TTC549 (cell line): ENCODE measurements around the gene MGST1.
"Not testable (repeated sequence)": the region's sequence is repeated elsewhere in the genome, so short reads cannot be mapped to it uniquely, and the experiment has no call there.

Experiments used
- FAIRE-seq: peaks from 2 replicates; lab custom pipeline; 2012; peaks lifted over from hg19 to GRCh38; lab: Jason Lieb, UNC

The MGST1 gene

DNA sequence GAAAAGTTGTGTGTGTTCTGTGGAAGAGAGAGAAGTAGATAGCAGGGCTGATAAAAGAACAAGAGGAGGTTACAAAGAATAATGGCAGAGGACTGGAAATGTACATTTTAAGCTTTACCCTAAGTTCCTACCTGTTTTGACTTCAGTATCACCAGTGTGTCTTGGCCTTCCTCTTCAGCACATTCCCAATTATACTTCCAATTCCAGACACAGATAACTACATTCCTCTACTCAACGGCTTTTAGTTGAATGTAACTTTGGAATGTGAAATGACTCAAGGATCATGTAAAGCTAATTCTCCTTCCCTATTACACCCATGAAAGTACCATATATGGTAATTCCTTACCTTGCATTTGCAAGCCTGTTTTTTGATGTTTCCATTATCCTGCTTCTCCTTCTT, 5.0 kb downstream of the MGST1 start:
- FAIRE-seq = no peak

DNA sequence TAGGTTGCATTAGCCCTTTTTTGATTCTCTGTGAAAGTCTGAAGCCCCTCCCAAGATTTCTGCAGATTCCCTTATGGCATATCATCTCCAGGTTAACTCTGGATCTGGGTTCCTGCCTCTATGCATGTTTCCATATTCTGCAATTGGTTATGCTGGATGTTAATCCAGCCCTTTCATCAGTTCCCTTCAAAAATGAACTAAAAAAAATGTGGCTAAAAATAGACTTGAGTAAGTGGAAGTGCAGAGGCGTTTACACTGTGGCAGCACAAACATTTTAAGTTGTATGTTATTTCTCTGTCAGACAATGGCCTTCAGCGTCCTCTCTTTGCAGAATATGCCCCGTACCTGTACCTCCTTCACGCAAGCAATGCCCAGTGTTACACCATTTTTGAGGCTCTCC, 11.4 kb downstream of the MGST1 start:
- FAIRE-seq = no peak

DNA sequence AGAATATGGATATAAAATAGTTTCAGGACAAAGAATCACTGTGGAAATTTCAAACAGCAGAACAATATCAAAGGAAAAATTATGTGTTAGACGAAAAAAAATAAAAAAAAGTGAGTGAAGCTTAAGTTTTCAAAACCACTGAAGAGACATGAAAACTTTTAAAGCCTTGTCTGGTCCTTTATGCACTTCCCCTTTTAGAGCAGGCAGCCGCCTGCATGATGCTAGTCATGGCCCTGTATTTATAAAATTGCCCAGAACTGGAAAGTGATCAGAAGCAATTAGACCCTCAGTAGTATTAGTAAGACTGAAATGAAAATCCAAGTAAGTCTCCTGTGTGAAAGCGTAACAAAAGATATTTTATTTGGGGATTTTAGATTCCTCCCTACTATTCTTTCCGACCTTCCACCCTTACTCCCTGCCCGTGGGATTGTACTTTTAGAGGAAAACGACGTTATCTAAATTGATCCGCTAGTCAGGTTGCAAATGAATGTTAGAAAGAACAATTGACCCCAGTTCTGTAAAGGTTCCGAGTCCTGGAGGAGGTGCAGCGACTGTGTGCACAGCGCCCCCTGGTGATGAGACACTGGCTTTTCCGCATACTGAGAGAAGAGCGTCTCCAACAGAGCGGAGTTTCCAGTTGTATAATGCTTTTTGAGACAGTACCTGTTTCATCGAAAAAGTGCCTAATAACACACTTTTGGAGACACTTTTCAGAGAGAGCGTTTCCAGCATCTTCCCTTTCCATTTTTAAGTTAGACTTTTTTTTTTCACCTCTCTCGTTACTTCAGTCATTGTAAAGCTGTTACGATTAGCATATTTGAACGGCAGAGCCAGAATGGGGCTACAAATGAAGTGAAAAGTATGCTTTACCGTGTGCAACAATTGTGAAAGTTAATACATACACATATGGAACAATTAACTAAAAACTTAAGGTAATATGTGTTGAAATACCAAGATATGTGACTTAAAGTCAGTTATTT, 12.4 kb downstream of the MGST1 start:
- no peak for FAIRE-seq

DNA sequence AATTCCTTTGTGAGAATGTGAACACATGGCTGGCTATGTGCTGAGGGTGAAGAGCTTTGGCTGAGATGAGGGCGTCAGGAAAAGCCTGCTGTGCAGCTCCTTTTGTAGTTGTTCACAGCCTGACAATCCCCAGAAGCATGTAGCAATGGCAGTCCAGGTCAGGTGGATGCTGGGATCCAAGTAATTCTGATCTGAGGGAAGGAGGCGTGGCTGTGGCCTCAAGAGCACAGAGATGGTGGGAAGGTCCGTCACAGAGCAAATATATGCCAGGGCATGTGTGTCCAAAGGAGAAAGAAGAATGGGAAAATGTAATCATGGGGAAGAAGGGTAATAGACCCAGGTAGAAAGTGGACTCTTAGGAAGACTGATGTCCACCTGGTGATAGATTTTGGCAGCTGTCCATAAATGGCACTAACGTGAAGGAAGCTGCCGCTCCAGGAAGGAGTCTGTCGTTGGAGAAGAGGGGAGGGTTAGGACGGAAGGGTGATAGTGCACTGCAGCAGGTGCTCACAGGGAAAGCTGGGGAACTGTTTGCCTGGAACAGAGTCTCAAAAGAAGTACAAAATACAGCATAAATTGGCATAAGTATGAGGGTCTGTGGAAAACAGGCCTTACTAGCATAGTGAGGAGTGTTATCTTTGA, 13.8 kb downstream of the MGST1 start:
- FAIRE-seq = no peak

DNA sequence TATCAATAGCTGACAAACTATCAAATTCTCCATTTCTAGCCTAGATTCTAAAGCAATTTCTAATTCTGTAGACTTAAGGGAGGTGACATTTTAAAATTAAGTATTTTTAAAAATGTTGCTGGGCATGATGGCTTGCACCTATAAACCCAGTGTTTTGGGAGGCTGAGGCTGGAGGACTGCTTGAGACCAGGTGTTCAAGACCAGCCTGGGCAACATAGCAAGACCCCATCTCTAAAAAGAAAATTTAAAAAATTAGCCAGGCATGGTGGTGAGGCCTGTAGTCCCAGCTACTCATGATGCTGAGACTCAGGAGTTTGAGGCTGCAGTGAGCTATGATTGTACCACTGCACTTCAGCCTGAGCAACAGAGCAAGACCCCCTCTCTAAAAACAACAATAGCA, 15.1 kb downstream of the MGST1 start:
- FAIRE-seq = no peak

DNA sequence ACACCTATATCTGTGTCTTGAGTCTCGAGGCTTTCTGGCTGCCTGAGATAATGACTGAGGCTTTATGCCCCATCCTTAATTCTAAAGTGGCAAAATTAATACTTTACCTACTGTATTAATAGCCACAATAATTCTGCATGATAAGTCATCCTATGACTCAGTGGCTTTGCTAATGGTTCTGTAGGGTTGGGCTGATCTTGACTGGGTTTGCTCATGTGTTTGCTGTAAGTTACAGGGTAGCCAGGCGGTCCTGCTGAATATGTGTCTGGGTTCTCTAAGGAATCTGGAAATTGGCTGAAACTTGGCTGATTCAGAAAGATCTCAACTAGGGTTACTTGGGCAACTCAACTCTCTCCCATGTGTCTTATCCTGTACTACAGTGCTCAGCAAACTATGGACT, 21.7 kb downstream of the MGST1 start:
- no peak for FAIRE-seq

DNA sequence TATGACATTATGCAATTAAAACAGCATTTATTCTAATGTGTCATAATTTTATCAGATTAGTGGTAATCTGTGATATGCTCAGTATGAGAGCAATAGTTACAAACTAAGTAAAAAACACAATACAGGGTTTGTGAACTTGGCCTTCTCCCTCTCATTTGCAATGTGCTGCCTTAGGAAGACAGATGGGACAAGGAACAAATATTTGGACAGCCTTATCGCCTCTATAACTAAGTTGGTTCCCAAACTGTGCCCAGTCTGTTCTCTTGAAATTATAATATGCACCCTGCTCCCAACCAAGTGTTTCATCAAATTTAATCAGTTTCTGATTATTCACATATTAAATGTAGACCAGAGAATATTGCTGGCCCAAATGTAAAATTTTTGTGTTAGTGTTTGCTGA, 22.7 kb downstream of the MGST1 start:
- no peak for FAIRE-seq

DNA sequence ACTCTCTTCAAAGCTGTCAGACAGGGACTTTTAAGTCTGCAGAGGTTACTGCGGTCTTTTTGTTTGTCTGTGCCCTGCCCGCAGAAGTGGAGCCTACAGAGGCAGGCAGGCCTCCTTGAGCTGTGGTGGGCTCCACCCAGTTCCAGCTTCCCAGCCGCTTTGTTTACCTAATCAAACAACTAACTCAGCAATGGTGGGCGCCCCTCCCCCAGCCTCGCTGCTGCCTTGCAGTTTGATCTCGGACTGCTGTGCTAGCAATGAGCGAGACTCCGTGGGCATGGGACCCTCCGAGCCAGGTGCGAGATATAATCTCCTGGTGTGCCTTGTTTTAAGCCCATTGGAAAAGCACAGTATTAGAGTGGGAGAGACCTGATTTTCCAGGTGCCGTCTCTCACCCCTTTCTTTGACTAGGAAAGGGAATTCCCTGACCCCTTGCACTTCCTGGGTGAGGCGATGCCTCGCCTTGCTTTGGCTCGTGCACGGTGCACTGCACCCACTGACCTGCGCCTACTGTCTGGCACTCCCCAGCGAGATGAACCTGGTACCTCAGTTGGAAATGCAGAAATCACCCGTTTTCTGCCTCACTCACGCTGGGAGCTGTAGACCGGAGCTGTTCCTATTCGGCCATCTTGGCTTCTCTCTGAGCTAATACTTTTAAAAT, 35.3 kb downstream of the MGST1 start:
- not testable (repeated sequence) for FAIRE-seq

DNA sequence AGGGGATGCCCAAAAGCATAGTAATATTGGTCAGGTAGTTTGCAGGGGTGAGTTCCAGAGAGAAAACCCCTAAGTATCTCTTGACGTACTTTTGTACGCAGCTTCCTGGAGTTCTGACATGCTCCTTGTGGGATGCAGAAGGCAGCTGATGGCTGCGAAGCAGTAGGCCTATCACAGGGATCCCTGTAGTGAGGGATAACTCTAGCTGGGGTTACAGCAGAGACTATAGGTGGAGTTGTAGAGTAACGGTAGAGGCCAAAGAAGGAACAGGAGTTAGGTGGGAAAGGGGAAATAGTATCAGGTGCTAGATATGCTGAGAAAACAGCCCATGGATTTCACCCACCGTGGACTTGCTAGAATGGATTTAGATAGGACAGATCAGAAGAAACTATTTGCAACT, 37.3 kb downstream of the MGST1 start:
- FAIRE-seq = no peak

DNA sequence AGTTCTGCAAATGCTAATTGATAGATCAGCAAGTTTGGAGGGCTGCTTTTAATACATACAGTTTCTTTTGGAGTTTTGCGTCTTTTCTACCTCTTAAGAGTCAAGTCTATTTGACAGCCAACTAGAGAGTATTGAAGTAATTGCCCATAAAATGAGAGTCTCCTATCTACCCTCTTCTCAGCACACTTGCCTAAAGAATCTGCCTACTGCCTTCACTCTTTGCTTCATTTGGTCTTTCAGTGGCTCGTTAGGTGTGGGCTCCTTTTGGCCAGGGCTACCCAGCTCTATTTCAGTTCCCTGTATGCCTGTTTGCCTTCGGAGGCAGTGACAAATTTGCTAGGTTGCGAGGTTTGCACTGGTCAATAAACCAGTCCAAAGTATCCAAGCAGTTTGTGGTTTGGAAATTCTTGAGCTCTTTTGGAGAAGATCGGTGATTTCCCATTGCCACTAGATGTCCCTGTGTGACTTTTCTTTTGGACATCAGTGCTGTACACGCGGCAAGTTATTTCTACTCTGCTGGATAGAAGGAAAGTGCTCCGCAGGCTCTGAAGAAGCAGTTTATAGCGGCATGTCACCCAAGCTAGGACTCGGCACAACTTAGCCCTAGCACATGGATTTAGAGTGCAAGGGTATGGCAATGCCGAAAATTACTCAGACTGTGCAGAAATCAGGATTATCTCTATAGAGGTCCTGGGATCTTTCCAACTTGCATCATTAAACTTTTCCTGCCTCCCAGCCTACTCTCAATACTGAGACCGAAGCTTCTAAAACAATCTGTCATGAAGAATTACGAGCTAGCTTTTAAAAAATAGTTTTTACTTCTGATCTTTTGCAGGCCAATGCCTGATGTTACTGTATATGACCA, 38.6 kb downstream of the MGST1 start:
- FAIRE-seq = no peak

DNA sequence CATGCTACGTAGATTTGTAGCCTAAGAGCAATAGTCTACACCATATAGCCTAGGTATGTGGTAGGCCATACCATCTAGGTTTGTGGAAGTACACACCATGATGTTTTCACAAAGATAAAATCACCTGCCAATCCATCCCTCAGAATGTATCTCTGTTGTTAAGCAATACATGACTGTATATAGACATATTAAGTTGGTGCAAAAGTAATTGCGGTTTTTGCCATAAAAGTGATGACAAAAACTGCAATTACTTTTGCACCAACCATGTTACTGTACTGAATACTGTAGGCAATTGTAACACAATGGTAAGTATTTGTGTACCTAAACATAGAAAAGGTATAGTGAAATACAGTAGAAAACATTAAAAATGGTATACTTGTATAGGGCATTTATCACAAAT, 40.5 kb downstream of the MGST1 start:
- FAIRE-seq = no peak

DNA sequence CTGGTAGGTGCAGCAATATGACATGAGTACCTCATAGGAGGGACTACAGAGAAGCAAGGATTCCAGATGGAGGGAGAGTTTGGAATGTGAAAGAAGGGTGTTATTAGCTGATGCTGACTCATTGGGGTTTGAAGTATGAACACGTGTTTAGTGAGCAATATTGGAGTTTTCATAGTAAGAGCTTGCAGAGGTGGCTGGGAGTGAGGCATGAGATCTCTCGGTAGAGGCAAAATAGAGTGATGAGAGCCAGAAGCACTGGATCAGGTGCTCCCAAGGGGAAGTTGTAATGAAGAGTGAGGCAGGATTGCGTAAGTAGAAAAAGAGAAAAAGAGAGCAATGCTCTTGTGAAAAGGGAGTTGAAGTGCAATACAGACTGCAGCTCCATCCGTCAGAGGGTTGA, 42.1 kb downstream of the MGST1 start:
- no peak for FAIRE-seq

DNA sequence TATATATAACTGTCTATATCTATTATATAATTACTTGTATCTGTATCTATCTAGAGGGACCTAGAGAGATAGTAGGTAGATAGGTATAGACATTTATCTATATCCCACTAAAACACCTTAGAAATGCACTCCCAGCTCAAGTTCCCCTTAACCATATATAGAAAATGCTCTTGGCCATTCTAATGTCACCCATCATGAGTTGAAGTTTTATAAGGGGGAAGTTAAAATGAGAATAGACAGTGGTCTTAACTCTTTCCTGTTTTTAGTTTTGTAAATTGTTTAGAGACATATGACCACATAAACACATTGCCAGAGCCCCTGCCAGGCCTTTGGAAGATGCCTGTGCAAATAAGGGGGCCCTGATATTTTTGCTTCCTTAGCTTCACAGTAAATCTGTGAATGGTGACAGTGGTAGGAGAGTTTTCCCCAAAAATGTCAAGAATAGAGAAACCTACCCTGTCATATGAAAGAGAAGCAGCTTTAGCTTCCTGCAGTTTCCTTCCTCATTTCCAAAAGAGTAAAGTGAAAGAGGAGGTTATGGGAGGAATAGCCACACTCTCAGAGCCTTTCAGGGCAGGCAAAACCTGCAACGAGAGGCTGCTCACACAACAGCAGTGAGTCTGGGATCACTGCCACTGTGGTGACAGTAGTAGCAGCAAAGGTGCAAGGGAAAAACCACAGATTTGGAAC, 45.5 kb downstream of the MGST1 start:
- no peak for FAIRE-seq

DNA sequence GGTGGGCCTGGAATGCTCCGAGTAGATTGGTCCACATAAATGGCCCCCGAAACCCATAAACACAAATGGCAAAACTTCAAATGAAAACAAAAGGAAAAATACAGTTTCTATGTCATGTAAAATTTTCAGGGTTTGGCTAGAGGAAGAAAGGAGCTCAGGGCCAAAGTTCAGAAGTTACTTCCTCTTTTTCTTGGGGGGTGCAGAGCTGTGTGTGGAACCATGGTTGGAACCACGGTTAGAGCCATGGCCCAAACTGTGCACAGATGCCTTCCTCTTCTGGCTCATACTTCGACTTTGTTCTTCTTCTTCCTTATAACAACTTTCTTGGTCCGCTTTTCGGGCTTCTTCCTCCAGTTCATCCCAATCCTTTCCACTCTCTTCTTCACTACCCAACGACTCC, 51.7 kb downstream of the MGST1 start:
- FAIRE-seq = no peak

DNA sequence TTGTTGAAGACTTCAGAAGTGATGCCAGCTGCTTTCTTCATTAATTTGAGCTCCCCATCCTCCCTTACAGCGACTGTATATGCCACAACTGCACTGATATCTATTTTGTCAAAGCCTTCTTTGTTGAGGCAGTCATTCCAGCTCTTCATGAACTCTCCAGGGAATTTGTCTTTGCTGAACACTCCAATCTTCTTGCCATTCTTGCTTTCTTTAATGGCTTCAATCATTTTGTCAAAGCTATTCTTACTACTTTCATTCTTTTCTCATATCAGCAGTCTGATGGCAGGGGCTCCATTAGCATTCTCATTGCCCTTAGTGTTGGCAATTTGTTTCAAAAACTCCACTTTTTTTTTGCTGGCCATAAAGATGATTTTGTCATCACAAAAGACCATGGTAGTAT, 54.4 kb downstream of the MGST1 start:
- not testable (repeated sequence) for FAIRE-seq

DNA sequence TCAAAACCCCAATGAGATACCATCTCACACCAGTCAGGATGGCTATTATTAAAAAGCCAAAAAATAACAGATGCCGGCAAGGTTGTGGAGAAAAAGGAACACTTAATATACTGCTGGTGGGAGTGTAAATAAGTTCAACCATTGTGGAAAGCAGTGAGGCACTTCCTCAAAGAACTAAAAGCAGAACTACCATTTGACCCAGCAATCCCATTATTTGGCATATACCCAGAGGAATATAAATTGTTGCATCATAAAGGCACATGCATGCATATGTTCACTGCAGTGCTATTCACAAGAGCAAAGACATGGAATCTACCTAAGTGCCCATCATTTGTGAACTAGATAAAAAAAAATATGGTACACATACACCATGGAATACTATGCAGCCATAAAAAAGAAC, 59.9 kb downstream of the MGST1 start:
- no peak for FAIRE-seq
